DND-41 (cell line): ENCODE data around the gene UCN2.

ENCODE experiments used
- ATAC-seq: fragments of 200-7000 bp; cut with Tn5 transposase; 3 replicates; pipeline ENCODE4 v1.9.1; 2021; ENCODE audit warnings: low read depth; ENCODE audit not compliant: insufficient read depth
- DNase-seq: peaks from one replicate; pipeline ENCODE4 v3.0.0-alpha.2; 2020
- H2AFZ ChIP-seq: 2 replicates; pipeline ENCODE4 v1.6.0; 2012; ENCODE audit warnings: low read depth, low read length
- H3K27ac ChIP-seq: 2 replicates; pipeline ENCODE4 v1.5.1; 2012; ENCODE audit warnings: low read length, inconsistent platforms
- H3K27me3 ChIP-seq: fragments of 200-600 bp; sonication (generic); 2 replicates; pipeline ENCODE4 v1.6.0; 2012; ENCODE audit warnings: low read length, mild to moderate bottlenecking, inconsistent platforms; ENCODE audit not compliant: insufficient read depth, poor library complexity
- H3K36me3 ChIP-seq: 2 replicates; pipeline ENCODE4 v1.5.1; 2012; ENCODE audit warnings: low read length, inconsistent platforms; ENCODE audit not compliant: insufficient read depth
- H3K4me1 ChIP-seq: 2 replicates; pipeline ENCODE4 v1.5.1; 2012; ENCODE audit warnings: mild to moderate bottlenecking, low read length; ENCODE audit not compliant: insufficient read depth
- H3K4me2 ChIP-seq: 2 replicates; pipeline ENCODE4 v1.6.0; 2012; ENCODE audit warnings: mild to moderate bottlenecking, moderate library complexity, low read length, inconsistent platforms; ENCODE audit not compliant: insufficient read depth
- H3K4me3 ChIP-seq, 2 experiments: fragments of 200-600 bp in 1 of 2; shearing (Covaris generic) in 1 of 2; 2 replicates each; pipeline ENCODE4 v1.5.1; 2012 to 2016; ENCODE audit warnings: inconsistent platforms in 2 of 2, low read length in 2 of 2, mild to moderate bottlenecking in 2 of 2, low read depth in 1 of 2, moderate library complexity in 1 of 2
- H3K79me2 ChIP-seq: 2 replicates; pipeline ENCODE4 v1.6.0; 2012; ENCODE audit warnings: low read length, inconsistent platforms; ENCODE audit not compliant: insufficient read depth
- H3K9ac ChIP-seq: 2 replicates; pipeline ENCODE4 v1.6.0; 2012; ENCODE audit warnings: low read depth, mild to moderate bottlenecking, inconsistent platforms, low read length, moderate library complexity
- H3K9me3 ChIP-seq: 2 replicates; pipeline ENCODE4 v1.5.1; 2012; ENCODE audit warnings: low read length, moderate library complexity, mild to moderate bottlenecking, inconsistent platforms; ENCODE audit not compliant: insufficient read depth, severe bottlenecking
- H4K20me1 ChIP-seq: 2 replicates; pipeline ENCODE4 v1.6.0; 2012; ENCODE audit warnings: low read length; ENCODE audit not compliant: insufficient read depth
- CTCF ChIP-seq: IDR thresholded peaks from 2 replicates; pipeline ENCODE4 v1.5.1; 2012; ENCODE audit warnings: borderline replicate concordance, low read length, moderate library complexity, mild to moderate bottlenecking; ENCODE audit not compliant: poor library complexity, severe bottlenecking; ENCODE audit errors: extremely low read depth
- EZH2 ChIP-seq: IDR thresholded peaks from 3 replicates; pipeline ENCODE4 v1.6.1; 2012; ENCODE audit warnings: borderline replicate concordance, low read depth, mild to moderate bottlenecking, moderate library complexity, low read length, inconsistent platforms; ENCODE audit not compliant: severe bottlenecking

UCN2 gene

DNA sequence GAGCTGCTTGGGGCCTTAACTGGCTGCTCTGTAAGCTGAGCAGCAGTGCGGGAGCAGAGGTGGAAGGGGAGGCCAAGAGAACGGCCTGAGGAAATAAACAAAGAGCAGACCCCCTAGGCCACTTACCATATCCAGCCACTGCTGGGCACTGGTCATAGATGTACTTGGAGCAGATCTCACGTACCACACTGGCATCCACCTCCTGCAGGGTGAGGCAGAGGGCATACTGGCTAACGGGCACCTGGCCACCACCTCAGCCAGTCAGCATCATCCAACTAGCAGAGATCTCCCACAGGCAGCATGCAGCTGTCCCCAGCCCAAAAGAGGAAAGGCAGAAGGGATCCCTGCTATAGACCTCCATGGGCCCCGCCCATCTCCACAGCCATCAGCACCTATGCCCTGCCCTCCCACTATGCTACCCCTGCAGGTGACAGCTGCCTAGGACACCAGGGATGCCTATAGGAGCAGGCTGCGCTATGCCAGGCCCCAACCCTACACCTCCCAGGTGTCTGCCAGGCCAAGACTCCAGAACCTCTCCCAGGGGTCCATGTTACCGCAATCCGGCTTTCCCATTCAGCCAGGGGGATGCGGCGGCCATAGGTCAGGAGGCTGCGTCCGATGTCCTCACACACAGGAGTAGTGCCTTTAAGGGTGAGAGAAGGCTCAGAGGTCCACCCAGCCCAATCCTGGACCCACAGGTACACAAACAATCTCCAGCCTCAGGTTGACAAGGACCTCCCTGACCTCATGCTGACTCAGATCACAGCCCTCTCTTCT is 36.1 kb upstream of the UCN2 start:
- Histone ChIP-seq H3K27me3 (no peaks in the 10 kb centered on the region), H3K4me1 (no peaks in the 10 kb centered on the region), H3K4me2 (no peak overlapping the region), H3K4me3 (no peak overlapping the region), H3K27ac (no peak overlapping the region), H3K9me3 (no peaks in the 10 kb centered on the region), H2AFZ (no peak overlapping the region), H3K36me3 (peaks cover 69% of the 10 kb centered on the region), H3K9ac (no peak overlapping the region), H4K20me1 (peaks cover 26% of the 10 kb centered on the region), H3K79me2 (no peaks in the 10 kb centered on the region)
- no peak for ATAC-seq
- TF ChIP-seq EZH2: no peak
- no peak for TF ChIP-seq CTCF
- no peak for DNase-seq

DNA sequence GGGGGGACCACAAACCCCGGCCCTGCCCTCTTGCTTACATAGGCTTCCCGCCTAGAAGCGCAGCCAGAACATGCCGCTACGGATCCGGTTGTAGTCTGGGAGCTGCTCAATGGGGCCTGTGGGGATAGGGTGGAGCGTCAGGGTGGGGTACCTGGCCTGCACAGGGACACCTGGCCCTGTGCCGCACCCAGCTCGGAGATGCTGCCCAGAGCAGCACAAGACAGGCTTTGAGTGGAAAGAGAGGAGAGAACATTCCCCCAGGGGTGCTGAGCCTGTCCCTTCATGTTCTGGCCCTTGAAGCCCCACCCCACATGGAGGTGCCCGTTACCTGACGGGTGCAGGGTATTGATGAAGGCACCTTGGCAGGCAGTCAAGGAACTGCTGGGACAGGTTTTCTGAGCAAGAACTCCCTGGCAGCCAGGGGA is 35.5 kb upstream of the UCN2 start:
- Histone ChIP-seq H3K79me2 (no peaks in the 10 kb centered on the region), H3K4me3 (no peak overlapping the region), H2AFZ (no peak overlapping the region), H4K20me1 (peaks cover 22% of the 10 kb centered on the region), H3K27me3 (no peaks in the 10 kb centered on the region), H3K9me3 (no peaks in the 10 kb centered on the region), H3K4me1 (no peaks in the 10 kb centered on the region), H3K4me2 (no peak overlapping the region), H3K9ac (no peak overlapping the region), H3K36me3 (peaks cover 63% of the 10 kb centered on the region), H3K27ac (no peak overlapping the region)
- no peak for DNase-seq
- TF ChIP-seq CTCF (no peak), EZH2 (no peak)
- no peak for ATAC-seq

GRCh38 chr3:48598323-48599076 is 34.9 kb upstream of the UCN2 start:
- Histone ChIP-seq H4K20me1 (peaks cover 20% of the 10 kb centered on the region), H3K27ac (no peak overlapping the region), H3K27me3 (no peaks in the 10 kb centered on the region), H3K4me1 (no peaks in the 10 kb centered on the region), H3K4me3 (no peak overlapping the region), H3K9ac (no peak overlapping the region), H3K9me3 (no peaks in the 10 kb centered on the region), H3K4me2 (no peak overlapping the region), H3K36me3 (peaks cover 57% of the 10 kb centered on the region), H3K79me2 (no peaks in the 10 kb centered on the region), H2AFZ (no peak overlapping the region)
- no peak for DNase-seq
- TF ChIP-seq EZH2: no peak
- ATAC-seq: no peak

DNA sequence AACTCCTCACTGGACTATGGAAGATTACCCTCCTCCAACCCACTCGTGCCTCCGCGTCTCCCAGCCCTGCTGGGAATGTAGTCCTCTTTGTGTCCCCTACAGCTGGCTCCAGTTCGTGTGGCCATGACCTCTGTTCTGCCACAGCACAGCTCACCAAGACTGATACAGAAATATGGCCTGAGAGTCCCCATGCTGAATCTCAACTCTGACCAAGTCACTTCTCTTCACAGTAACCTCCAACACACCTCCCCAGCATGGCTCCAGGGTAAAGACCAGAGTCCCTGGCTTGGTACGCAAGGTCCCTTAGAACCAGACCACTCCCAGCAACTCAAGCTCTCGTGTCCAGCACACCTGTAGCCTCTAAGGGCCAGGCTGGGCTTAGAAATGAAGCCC is 33.8 kb upstream of the UCN2 start:
- Histone ChIP-seq H2AFZ (no peak overlapping the region), H3K4me2 (no peak overlapping the region), H3K27ac (no peak overlapping the region), H3K9me3 (no peaks in the 10 kb centered on the region), H3K36me3 (peaks cover 46% of the 10 kb centered on the region), H3K9ac (no peak overlapping the region), H3K4me3 (no peak overlapping the region), H3K79me2 (no peaks in the 10 kb centered on the region), H3K4me1 (no peaks in the 10 kb centered on the region), H3K27me3 (no peaks in the 10 kb centered on the region), H4K20me1 (peaks cover 20% of the 10 kb centered on the region)
- TF ChIP-seq CTCF: no peak
- TF ChIP-seq EZH2: no peak
- ATAC-seq (0 out of 3 replicates have a peak, but pooled peaks have one; percentile 10), DNase-seq (no peak)
